ENCODE data around the gene ELAPOR1.
"Not testable (repeated sequence)": the region's sequence is repeated elsewhere in the genome, so short reads cannot be mapped to it uniquely, and the experiment has no call there.

ELAPOR1 gene

GRCh38 chr1:109138358-109138757, 24.4 kb downstream of the ELAPOR1 start:
- Mint-ChIP-seq H3K4me3 (no peak overlapping the region), H3K36me3 (ENCODE audit: low read depth) (no peaks in the 10 kb centered on the region), H3K27ac (no peak overlapping the region), H3K4me1 (ENCODE audit: low read depth) (peaks cover 14% of the 10 kb centered on the region), H3K9me3 (no peaks in the 10 kb centered on the region), H3K27me3 (ENCODE audit: low read depth) (no peaks in the 10 kb centered on the region)

DNA sequence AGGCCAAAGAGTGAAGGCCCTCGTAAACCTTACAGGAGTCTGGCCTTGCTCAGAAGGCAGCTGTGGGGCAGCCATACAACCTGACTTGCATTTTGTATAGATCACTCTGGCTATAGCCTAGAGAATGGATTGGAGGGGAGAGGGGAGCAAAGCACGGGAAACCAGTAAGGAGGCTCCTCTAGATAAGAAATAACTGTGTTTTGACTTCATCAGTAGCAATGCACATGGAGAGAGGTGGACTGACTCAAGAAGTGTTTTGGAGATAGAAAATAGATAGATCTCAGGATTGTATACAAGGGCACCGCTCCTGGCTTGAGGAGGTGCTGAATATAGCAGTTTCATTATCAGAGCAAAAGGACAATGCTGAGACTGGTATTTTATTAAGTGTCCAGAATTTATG, 26.5 kb downstream of the ELAPOR1 start:
- H3K27me3 Mint-ChIP-seq (ENCODE audit: low read depth), result no peaks in the 10 kb centered on the region

DNA sequence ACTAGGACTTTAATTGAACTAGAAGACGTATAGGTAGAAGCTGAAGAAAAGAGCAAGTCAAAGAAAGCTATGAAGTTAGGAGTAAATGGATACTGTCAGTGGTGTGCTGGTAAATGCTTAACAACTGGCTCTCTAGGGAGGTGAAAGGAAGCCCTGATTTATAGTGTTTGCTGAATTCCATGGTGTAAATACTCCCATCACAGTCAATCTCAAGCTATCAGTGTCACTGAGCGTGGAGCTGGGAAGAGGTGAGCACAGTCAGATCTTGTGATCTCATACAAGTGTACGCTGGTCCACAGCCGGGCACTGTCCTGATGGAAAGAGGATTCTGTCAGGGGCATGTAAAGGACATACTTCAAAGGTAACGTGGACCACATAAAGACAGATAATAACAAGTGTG, 28.3 kb downstream of the ELAPOR1 start:
- Mint-ChIP-seq H3K27ac (no peak overlapping the region), H3K36me3 (ENCODE audit: low read depth) (no peaks in the 10 kb centered on the region), H3K27me3 (ENCODE audit: low read depth) (no peaks in the 10 kb centered on the region), H3K9me3 (no peaks in the 10 kb centered on the region), H3K4me3 (no peak overlapping the region), H3K4me1 (ENCODE audit: low read depth) (no peaks in the 10 kb centered on the region)

More for the DNA sequence above, 26.5 kb downstream of the ELAPOR1 start:
- Mint-ChIP-seq H3K36me3 (ENCODE audit: low read depth) (no peaks in the 10 kb centered on the region), H3K4me1 (ENCODE audit: low read depth) (no peaks in the 10 kb centered on the region), H3K4me3 (no peak overlapping the region), H3K27ac (no peak overlapping the region), H3K9me3 (no peaks in the 10 kb centered on the region)

DNA sequence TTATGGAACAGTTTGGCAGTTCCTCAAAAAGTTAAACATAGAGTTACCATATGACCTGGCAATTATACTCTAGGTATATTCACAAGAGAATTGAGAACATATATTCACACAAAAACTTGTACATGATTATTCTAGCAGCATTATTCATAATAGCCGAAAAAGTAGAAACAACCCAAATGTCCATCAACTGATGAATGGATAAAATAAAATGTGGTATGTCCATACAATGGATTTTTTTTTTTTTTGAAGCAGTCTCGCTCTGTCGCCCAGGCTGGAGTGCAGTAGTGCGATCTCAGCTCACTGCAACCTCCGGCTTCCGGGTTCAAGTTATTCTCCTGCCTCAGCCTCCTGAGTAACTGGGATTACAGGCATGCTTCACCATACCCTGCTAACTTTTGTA, 28.8 kb downstream of the ELAPOR1 start:
- not testable (repeated sequence) for H3K4me1 Mint-ChIP-seq (ENCODE audit: low read depth); H3K36me3 Mint-ChIP-seq (ENCODE audit: low read depth); H3K27me3 Mint-ChIP-seq (ENCODE audit: low read depth); H3K27ac Mint-ChIP-seq; H3K9me3 Mint-ChIP-seq; H3K4me3 Mint-ChIP-seq

- Mint-ChIP-seq H3K4me1 (ENCODE audit: low read depth) (no peaks in the 10 kb centered on the region), H3K27ac (no peak overlapping the region), H3K4me3 (no peak overlapping the region), H3K36me3 (ENCODE audit: low read depth) (no peaks in the 10 kb centered on the region), H3K9me3 (no peaks in the 10 kb centered on the region), H3K27me3 (ENCODE audit: low read depth) (no peaks in the 10 kb centered on the region)
Observed at GRCh38 chr1:109148987-109149561, 35.2 kb downstream of the ELAPOR1 start.

DNA sequence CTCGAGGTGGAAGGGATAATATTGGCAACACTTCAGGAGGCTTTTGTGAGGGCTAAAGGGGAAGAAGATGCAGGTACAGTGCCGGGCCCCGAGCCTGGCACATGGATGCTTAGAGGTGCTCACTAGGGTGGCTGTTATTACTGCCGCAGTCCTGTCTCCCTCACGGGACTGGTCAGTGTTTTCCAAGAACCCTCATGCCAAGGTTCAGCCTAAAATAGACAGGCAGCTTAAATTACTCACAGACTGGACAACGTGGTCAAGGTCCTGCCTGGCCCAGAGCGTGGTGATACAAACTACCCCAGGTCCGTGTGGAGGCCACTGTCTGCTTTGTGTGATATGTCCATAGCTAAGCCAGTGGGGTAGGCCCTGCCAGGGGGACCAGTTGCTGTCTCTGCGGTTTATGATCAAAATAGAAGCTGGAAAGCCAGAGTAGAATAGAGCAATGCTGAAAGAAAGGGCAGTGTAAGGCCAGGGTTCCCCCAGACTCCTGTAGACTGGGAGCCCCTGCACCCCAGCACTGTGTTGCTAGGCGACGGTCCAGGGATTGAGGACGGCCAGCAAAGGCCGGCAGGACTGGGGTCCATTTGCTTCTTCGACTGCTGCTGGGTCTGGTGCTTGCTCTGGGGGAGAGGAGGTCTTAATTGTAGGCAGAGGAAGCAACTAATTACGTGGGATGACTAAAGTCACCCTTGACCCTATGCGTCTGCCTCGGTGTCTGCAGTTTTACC, 36.1 kb downstream of the ELAPOR1 start:
- H3K27ac Mint-ChIP-seq, result no peak overlapping the region
- no peaks in the 10 kb centered on the region for H3K4me1 Mint-ChIP-seq (ENCODE audit: low read depth)
- no peaks in the 10 kb centered on the region for H3K36me3 Mint-ChIP-seq (ENCODE audit: low read depth)
- no peaks in the 10 kb centered on the region for H3K9me3 Mint-ChIP-seq
- H3K27me3 Mint-ChIP-seq (ENCODE audit: low read depth), result no peaks in the 10 kb centered on the region
- H3K4me3 Mint-ChIP-seq, result no peak overlapping the region

DNA sequence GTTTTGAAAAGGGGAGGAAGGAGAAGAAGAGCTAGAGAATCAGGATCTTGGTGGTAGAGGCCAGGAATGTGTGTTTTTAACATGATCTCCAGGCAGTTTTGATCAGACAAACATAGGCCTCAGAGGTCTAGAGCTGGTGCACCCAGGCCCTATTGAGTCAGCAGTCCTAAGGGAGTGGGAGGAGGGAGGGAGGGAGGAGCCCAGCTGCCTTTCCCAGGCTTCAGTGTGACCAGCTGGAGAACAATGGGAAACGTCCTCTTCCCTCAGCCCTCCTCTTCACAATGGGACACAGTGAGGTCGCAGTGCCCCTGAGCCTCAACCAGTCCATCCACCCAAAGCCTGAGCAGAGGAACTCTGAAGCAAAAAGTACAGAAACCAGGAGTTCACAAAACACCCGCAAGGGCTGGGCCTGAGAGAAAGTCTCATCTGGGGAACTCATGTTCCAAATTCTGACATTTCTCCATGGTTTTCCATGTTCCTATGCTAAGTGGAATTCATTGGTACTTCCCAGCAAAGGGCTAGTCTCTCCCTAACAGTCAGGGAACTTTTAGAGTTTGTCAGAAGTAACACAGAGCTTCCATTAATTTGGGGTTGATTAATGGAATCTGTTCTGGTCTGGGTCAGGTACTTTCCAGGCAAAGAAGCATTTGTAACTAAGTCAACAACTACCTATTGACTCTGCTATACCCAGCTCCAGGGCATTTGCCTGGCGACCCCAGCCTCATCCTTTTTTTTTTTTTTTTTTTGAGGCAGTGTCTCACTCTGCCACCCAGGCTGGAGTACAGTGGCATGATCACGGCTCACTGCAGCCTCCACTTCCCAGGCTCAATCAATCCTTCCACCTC, 37.5 kb downstream of the ELAPOR1 start:
- no peaks in the 10 kb centered on the region for H3K36me3 Mint-ChIP-seq (ENCODE audit: low read depth)
- H3K27ac Mint-ChIP-seq, result no peak overlapping the region
- no peaks in the 10 kb centered on the region for H3K4me1 Mint-ChIP-seq (ENCODE audit: low read depth)
- H3K4me3 Mint-ChIP-seq, result no peak overlapping the region
- no peaks in the 10 kb centered on the region for H3K27me3 Mint-ChIP-seq (ENCODE audit: low read depth)
- no peaks in the 10 kb centered on the region for H3K9me3 Mint-ChIP-seq

DNA sequence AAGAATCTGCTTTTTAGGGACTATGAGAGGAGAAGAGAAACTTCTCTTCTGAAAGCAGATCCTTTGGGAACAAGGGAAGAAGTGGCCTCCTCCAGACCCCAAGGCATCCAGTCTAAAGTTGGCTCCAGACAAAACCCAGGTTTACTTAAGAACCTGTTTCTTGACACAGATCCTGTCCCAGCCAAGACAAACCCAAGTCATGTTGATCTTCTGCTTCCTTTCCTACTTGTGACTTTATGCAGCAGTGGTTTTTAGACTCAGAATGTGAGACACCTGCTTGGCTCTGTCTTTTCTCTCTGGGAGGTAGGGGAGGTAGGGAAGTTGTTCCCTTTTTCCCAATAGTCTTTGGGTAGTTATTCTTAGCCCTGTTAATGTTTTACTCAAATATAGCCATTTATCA, 38.3 kb downstream of the ELAPOR1 start:
- no peaks in the 10 kb centered on the region for H3K27me3 Mint-ChIP-seq (ENCODE audit: low read depth)
- no peaks in the 10 kb centered on the region for H3K36me3 Mint-ChIP-seq (ENCODE audit: low read depth)
- H3K9me3 Mint-ChIP-seq, result no peaks in the 10 kb centered on the region
- no peak overlapping the region for H3K4me3 Mint-ChIP-seq
- no peak overlapping the region for H3K27ac Mint-ChIP-seq
- no peaks in the 10 kb centered on the region for H3K4me1 Mint-ChIP-seq (ENCODE audit: low read depth)

GRCh38 chr1:109156916-109157385, 43.0 kb downstream of the ELAPOR1 start:
- Mint-ChIP-seq H3K27ac (no peak overlapping the region), H3K27me3 (ENCODE audit: low read depth) (no peaks in the 10 kb centered on the region), H3K4me1 (ENCODE audit: low read depth) (peaks cover 6% of the 10 kb centered on the region), H3K4me3 (no peak overlapping the region), H3K9me3 (no peaks in the 10 kb centered on the region), H3K36me3 (ENCODE audit: low read depth) (no peaks in the 10 kb centered on the region)

DNA sequence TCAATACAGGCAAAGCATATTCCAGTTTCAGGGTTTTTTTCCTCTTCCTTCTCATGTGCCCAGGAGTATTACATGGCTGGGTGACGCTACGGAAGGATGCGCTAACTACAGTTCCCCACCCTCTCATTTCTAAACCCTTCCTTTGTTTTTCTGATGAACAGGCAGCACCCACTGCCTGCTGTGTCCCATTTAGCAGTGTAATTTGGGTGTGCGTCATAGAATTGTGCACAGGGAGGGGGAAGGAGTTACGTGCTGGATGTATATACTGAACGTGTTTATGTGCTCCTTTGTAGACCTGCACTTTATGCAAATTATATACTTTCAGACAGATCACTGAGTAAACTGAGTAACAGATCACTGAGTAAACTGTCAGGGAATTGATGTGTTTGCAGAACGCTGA, 44.5 kb downstream of the ELAPOR1 start:
- Mint-ChIP-seq H3K36me3 (ENCODE audit: low read depth) (peaks cover 3% of the 10 kb centered on the region), H3K9me3 (no peaks in the 10 kb centered on the region), H3K4me1 (ENCODE audit: low read depth) (peaks cover 18% of the 10 kb centered on the region), H3K4me3 (no peak overlapping the region), H3K27ac (no peak overlapping the region), H3K27me3 (ENCODE audit: low read depth) (no peaks in the 10 kb centered on the region)

DNA sequence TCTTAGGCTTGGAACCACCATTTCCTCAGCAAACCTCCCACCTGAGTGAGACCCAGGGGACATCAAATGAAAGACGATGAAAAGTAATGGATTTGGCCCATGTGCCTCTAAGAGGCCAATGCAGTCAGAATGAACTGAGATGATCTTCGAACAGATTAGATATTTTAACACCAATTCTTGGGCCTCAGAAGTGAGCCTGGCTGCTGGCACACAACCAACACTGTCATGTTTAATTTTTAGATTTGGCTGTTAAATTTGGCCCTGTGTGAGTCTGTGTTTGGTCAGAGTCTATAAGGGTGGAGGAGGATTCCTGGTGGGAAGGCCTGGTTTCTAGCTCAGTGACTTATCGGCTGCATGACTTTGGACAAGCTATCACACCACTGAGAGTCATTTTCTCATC, 45.4 kb downstream of the ELAPOR1 start:
- Mint-ChIP-seq H3K4me1 (ENCODE audit: low read depth) (peaks cover 18% of the 10 kb centered on the region), H3K9me3 (no peaks in the 10 kb centered on the region), H3K27me3 (ENCODE audit: low read depth) (no peaks in the 10 kb centered on the region), H3K4me3 (no peak overlapping the region), H3K27ac (no peak overlapping the region), H3K36me3 (ENCODE audit: low read depth) (peaks cover 3% of the 10 kb centered on the region)

DNA sequence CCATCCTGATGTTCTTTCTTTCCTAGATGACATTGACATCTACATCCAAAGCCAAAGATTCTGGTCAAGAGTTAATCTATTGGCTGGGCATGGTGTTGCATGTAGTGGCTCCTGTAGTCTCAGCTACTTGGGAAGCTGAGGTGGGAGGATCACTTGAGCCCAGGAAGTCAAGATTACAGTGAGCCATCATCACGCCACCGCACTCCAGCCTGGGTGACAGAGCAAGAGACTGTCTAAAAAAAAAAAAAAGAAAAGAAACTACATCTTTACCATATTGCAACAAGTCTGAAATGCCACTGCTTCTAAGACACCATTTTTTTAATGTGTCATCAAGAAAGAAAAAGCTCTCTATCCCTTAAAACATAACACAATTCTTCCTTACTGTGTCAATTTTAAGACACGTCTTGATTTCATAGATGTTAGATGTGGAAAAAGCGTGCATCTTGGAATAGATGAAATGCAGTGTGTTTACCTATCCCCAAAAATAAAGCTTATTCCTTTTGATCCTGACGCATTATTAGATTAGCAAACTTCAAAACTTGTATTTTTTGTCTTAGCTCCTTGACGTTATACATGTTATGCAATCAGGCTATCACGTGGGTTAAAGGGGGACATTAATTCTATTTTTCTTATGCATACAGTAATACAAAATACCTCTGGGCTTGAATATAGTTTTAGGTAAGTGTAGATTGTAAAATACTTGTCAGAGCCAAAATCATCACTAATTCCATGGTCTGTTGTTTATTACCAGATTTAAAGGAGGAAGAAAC, 46.3 kb downstream of the ELAPOR1 start:
- H3K27ac Mint-ChIP-seq, result no peak overlapping the region
- no peak overlapping the region for H3K4me3 Mint-ChIP-seq
- H3K4me1 Mint-ChIP-seq (ENCODE audit: low read depth), result peaks cover 18% of the 10 kb centered on the region
- H3K27me3 Mint-ChIP-seq (ENCODE audit: low read depth), result no peaks in the 10 kb centered on the region
- no peaks in the 10 kb centered on the region for H3K9me3 Mint-ChIP-seq
- H3K36me3 Mint-ChIP-seq (ENCODE audit: low read depth), result peaks cover 3% of the 10 kb centered on the region

GRCh38 chr1:109161858-109162606, 48.1 kb downstream of the ELAPOR1 start:
- peak overlapping the region; percentile 22 for H3K4me3 Mint-ChIP-seq
- no peaks in the 10 kb centered on the region for H3K27me3 Mint-ChIP-seq (ENCODE audit: low read depth)
- H3K4me1 Mint-ChIP-seq (ENCODE audit: low read depth), result peaks cover 18% of the 10 kb centered on the region
- peaks cover 3% of the 10 kb centered on the region for H3K36me3 Mint-ChIP-seq (ENCODE audit: low read depth)
- no peaks in the 10 kb centered on the region for H3K9me3 Mint-ChIP-seq
- H3K27ac Mint-ChIP-seq, result peak overlapping the region; percentile 77

DNA sequence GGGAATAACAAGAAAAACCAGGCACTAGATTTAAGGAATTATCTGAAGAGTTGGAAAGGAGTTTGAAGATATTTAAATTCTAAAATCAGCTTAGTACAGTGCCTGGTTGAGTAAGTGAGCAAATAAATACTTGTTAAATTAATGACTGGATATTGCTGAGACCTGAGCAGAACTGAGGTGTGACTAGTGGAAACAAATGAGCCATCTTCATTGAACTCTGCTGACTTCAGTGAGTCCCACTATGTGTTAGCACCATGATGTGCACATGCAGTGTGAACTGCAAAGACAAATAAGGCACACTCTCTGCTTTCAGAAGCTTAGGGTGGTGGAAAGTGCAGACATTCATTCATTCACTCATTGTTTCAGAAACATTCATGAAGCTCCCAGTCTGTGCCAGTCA, 48.7 kb downstream of the ELAPOR1 start:
- Mint-ChIP-seq H3K9me3 (no peaks in the 10 kb centered on the region), H3K4me1 (ENCODE audit: low read depth) (peaks cover 18% of the 10 kb centered on the region), H3K36me3 (ENCODE audit: low read depth) (peaks cover 3% of the 10 kb centered on the region), H3K27ac (peak overlapping the region; percentile 77), H3K4me3 (no peak overlapping the region), H3K27me3 (ENCODE audit: low read depth) (no peaks in the 10 kb centered on the region)
